ENCODE measurements around the gene NPBWR2.

The NPBWR2 gene

GRCh38 chr20:64106981-64107735 lies at the start of gene NPBWR2:
TSS of gene NPBWR2 (minus strand) at chr20:64107565. CDS start at chr20:64106831, 734 bp downstream.
- ChIA-PET CTCF (interaction anchor here (2.1 kb wide), 1 partner anchor 13 kb away, joined by 15 read pairs; no protein-coding TSS in a partner anchor), POLR2A (no interaction called here)
- peak; percentile 69 for DNase-seq (ENCODE audit: extremely low spot score)

GRCh38 chr20:64156136-64156885 lies 48.9 kb upstream of the NPBWR2 start:
- no peak for TF ChIP-seq CTCF (IDR thresholded peaks at IDR 0.05; ENCODE audit: control extremely low read depth, extremely low read depth, low read depth, missing control alignments)
- CTCF ChIA-PET, result interaction anchor here (1.0 to 1.1 kb wide), 2 partner anchors 35 to 130 kb away, joined by 4 read pairs; no protein-coding TSS in a partner anchor
- DNase-seq (ENCODE audit: extremely low spot score), result no peak
- POLR2A ChIA-PET, result no interaction called here

More at GRCh38 chr20:64106981-64107735, at the start of gene NPBWR2:
- no peak for TF ChIP-seq CTCF (IDR thresholded peaks at IDR 0.05; ENCODE audit: control extremely low read depth, extremely low read depth, low read depth, missing control alignments)

GRCh38 chr20:64155258-64156135 lies 48.1 kb upstream of the NPBWR2 start:
- ChIA-PET POLR2A (no interaction called here), CTCF (interaction anchor here (1.0 kb wide), 1 partner anchor 34 kb away, joined by 4 read pairs; no protein-coding TSS in a partner anchor)
- DNase-seq (ENCODE audit: extremely low spot score), result no peak
- no peak for TF ChIP-seq CTCF (IDR thresholded peaks at IDR 0.05; ENCODE audit: control extremely low read depth, extremely low read depth, low read depth, missing control alignments)

GRCh38 chr20:64154590-64155257 lies 47.4 kb upstream of the NPBWR2 start:
- TF ChIP-seq CTCF (IDR thresholded peaks at IDR 0.05; ENCODE audit: control extremely low read depth, extremely low read depth, low read depth, missing control alignments), result no peak
- ChIA-PET CTCF (no interaction called here), POLR2A (no interaction called here)
- DNase-seq (ENCODE audit: extremely low spot score), result no peak

- no peak for DNase-seq (ENCODE audit: extremely low spot score)
- POLR2A ChIA-PET, result no interaction called here
Measured at GRCh38 chr20:64153861-64154589, 46.7 kb upstream of the NPBWR2 start.

More at GRCh38 chr20:64153861-64154589, 46.7 kb upstream of the NPBWR2 start:
- no peak for TF ChIP-seq CTCF (IDR thresholded peaks at IDR 0.05; ENCODE audit: control extremely low read depth, extremely low read depth, low read depth, missing control alignments)
- CTCF ChIA-PET, result no interaction called here

Data from GM10248 (cell line).